ENCODE results near the gene MC1R.
"Not testable (repeated sequence)": the region's sequence is repeated elsewhere in the genome, so short reads cannot be mapped to it uniquely, and the experiment has no call there.

The MC1R gene

DNA sequence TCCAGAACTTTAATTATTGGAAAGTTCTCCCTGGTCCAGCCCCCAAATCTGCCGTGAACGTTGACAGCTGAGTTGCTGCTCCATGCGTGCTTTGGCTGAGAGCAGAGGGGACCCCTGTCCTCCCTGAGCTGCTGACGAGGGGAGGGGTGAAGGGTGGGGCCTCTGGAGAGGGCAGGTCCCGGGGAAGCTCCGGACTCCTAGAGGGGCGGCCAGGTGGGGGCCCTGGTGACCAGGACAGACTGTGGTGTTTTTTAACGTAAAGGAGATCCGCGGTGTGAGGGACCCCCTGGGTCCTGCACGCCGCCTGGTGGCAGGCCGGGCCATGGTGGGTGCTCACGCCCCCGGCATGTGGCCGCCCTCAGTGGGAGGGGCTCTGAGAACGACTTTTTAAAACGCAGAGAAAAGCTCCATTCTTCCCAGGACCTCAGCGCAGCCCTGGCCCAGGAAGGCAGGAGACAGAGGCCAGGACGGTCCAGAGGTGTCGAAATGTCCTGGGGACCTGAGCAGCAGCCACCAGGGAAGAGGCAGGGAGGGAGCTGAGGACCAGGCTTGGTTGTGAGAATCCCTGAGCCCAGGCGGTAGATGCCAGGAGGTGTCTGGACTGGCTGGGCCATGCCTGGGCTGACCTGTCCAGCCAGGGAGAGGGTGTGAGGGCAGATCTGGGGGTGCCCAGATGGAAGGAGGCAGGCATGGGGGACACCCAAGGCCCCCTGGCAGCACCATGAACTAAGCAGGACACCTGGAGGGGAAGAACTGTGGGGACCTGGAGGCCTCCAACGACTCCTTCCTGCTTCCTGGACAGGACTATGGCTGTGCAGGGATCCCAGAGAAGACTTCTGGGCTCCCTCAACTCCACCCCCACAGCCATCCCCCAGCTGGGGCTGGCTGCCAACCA, at the start of gene MC1R:
MC1R (plus strand) TSS at position 410 of the 895 bp plus-strand sequence; CDS start at position 807, 397 bp downstream.
- DNase-seq (ENCODE audit: low spot score) = no peak

- DNase-seq (ENCODE audit: low spot score) = no peak
Measured at GRCh38 chr16:89869911-89870310, 48.8 kb upstream of the MC1R start.

DNA sequence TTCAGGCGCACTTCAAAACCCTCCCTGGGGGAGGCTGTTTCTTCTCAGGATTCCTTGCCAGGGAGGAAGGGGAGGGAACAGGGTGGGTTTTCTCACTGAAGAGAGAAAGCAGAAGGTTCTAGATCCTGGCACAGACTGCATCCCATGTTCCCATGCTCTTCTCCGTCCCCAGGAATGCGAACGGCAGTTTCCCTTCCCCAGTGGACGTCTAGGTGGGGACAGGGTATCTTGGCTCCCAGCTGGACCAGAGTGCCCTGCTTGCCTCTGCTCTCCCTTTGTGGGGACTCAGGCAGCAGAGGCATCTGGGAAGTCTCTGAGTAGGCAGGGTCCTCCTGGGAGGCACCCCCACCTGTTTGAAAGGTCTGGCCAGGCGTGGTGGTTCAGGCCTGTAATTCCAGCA, 48.2 kb upstream of the MC1R start:
- DNase-seq (ENCODE audit: low spot score) = no peak

- no peak for DNase-seq (ENCODE audit: low spot score)
Measured at GRCh38 chr16:89871895-89872294, 46.8 kb upstream of the MC1R start.

DNA sequence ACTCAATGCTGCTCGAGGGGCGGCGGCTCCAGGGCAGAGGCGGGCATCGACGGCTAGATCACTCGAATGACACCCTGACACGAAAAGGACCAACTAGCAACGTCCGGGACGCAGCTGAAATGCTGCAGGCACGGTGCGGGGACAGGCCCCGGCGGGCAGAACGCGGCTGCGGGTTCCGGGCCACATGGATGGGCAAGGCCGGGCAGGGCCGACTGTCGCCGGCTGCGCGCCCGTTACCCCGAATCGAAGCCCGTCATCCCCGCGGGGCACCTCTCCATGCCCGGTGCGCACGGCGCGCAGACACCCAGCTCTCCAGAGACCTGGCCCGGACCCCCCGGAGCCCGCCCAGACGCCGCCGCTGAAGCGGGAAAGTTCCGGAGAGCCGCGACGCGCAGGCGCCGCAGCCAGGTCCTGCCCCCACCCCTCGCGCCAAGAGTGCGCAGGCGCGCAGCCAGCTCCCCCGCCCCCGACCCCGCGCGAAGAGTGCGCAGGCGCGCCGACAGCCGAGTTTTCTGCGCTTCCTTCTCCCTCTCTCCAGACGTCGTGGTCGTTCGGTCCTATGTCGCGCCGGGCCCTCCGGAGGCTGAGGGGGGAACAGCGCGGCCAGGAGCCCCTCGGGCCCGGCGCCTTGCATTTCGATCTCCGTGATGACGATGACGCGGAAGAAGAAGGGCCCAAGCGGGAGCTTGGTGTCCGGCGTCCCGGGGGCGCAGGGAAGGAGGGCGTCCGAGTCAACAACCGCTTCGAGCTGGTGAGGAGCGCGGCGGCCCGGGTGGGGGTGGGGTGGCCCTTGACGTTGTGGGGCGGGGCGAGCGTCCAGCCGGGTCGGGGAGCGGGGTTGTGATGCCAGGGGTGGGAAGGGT, 45.3 kb upstream of the MC1R start, which contains the start of gene TCF25:
TCF25 (plus strand) TSS at position 484 of the 863 bp plus-strand sequence; CDS start at position 560, 76 bp downstream.
- peak; percentile 99 for DNase-seq (ENCODE audit: low spot score)

DNA sequence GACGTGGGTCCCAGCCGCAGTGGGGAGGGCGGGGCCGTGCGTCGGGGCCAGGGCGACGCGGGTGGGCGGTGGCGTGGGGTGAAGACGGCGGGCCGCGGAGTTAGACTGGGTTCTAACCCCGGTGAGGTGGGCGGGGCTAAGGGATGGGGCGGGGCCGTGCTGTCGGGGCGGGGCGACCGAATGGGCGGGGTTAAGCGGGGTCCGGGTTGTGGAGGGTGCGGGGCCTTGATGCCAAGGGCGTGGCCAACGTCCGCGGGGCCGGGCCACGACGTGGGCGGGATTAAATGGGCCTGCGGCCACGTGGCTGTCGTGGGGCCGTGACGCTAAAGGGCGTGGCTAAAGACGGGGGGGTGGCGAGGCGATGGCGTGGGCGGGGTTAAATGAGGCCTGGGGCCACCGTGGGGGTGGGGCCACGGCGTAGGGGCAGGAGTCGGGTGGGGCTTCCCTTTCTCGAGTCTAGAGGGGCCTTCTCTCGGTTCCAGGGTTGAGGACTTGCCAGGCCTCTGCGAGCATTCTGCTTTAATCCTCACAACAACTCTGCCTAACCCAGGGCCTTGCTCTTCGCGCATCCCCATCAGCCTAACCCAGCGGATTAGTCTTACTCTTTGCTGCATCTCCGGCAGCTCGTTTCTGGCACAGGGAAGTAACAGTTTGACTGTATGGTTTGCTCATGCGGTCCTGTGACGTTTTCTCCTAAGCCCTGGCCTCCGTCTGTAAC, 44.5 kb upstream of the MC1R start:
- DNase-seq (ENCODE audit: low spot score) = peak; percentile 99

DNA sequence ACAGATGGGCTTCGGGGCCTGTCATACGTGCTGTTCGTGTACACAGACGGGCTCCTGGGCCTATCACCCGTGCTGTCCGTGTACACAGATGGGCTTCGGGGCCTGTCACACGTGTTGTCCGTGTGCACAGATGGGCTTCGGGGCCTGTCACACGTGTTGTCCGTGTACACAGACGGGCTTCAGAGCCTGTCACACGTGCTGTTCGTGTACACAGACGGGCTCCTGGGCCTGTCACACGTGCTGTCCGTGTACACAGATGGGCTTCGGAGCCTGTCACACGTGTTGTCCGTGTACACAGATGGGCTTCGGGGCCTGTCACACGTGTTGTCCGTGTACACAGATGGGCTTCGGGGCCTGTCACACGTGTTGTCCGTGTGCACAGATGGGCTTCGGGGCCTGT, 39.5 kb upstream of the MC1R start:
- DNase-seq (ENCODE audit: low spot score) = not testable (repeated sequence)

DNA sequence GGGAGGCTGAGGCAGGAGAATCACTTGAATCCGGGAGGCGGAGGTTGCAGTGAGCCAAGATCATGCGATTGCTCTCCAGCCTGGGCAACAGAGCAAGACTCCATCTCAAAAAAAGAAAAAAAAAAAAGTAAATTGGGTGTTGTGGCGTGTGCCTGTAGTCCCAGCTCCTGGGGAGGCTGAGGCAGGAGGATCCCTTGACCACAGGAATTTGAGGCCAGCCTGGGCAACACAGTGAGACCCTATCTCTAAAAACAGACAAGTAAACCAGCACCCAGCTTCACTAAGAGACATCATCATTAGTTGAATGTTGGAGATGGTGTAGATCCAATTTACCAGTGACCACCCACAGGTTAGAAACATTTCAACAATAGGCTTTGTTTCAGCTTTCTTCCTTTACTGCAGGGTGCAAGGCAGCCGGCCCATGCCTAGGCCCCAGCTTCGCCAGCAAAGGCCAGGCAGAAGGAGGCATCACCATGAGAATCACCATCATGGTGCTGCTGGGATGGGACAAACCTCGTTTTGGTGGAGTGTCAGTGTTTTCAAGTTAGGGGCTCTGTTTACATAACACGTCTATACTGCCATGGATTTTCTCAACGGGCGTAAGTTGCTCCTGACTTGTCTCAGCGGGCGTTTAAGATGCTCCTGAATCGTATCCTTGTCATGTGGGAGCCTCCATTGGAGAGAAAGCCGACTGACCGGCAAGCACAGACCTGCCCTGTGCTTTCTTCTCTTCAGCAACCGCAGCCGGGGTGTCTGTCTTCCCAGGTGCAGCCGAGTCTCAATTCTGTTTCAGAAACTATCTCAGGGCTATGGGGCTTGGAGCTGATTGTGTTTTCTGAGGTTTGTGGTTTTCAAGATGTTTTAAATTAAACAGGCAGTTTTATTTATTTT, 37.9 kb upstream of the MC1R start:
- no peak for DNase-seq (ENCODE audit: low spot score)

GRCh38 chr16:89881368-89881730, 37.3 kb upstream of the MC1R start:
- DNase-seq (ENCODE audit: low spot score) = no peak

DNA sequence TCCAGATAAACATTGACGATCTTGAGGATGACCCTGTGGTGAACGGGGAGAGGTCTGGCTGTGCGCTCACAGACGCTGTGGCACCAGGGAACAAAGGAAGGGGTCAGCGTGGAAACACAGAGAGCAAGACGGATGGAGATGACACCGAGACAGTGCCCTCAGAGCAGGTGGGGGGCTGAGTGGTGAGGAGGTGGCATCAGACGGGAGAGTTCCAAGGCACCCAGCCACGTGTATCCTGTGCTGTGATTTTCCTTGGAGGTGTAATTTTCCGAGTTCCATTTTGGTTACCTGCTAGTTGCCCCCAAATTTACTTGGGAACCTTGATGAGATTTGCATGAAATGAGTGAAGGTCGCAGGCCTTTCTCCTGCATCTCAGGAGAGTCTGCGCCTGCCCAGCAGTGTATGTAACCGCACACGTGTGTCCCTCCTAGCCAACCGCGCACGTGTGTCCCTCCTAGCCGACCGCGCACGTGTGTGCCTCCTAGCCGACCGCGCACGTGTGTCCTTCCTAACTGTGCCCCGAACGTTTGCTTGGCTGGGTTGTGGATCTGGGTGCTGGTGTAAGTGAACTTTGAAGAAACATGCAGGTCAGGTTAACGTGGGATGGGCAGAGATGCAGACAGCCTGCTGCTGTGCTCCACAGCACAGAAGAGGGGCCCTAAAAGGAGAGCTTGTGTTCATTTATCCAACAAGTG, 35.2 kb upstream of the MC1R start:
- DNase-seq (ENCODE audit: low spot score) = no peak

DNA sequence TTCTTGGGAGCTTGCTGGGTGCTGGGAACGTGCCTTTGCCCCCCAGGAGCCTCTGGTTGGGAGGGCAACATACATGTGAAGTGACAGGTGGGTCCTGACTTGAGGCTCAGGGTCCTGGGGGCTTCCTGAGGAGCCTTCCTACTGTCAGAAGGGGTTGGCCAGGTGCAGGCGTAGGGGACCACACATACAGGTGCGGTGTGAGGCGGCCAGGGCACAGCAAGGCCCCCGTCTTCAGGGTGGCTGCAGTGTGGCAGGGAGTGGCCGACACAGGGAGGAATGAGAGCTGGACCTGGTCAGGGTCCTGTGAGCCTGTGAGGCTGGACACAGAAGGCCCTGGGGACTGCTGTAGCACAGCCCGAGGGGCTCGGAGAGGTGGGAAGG, 34.6 kb upstream of the MC1R start:
- DNase-seq (ENCODE audit: low spot score) = no peak

DNA sequence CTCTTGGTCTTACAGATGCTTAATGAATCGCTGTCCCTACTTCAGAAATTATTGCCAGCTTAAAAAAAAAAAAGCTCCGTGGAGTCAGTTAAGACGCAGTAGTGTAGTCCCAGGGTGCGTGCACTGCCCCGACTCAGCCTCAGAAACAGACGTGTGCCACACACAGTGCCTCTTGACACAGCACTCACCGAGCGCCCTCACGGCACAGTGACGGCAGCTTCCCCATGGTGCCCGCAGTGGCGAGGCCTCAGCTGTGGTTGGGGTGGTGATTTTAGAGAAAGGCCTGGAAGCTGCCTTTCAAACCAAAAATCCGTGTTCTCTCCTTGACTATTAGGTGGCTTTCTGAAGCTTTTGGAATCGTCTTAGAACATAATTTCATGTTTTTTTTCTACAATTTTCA, 31.4 kb upstream of the MC1R start:
- DNase-seq (ENCODE audit: low spot score) = no peak

DNA sequence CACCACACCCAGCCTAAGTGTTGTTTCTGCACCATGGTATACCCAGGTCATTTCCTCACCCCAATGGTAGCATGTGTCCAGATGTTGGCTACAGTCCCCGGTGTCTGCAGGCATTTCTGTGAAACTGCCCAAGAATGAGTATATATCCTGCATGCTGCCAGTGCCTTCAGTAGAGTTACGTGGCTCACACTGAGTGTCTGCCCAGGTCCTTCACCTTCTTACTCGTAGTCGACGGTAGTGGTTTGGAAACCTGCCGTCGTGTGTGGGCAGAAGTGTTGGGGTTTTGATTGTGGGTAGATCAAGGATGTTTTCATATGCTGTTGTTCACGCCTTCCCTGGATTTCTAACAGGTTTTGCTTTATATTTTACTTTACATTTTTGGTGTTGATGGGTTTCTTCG, 28.5 kb upstream of the MC1R start:
- no peak for DNase-seq (ENCODE audit: low spot score)

GRCh38 chr16:89890886-89891657, 27.6 kb upstream of the MC1R start:
- DNase-seq (ENCODE audit: low spot score) = no peak

GRCh38 chr16:89892055-89892630, 26.5 kb upstream of the MC1R start:
- no peak for DNase-seq (ENCODE audit: low spot score)

GRCh38 chr16:89892635-89893034, 26.0 kb upstream of the MC1R start:
- DNase-seq (ENCODE audit: low spot score) = no peak

GRCh38 chr16:89893642-89894548, 24.8 kb upstream of the MC1R start:
- no peak for DNase-seq (ENCODE audit: low spot score)

DNA sequence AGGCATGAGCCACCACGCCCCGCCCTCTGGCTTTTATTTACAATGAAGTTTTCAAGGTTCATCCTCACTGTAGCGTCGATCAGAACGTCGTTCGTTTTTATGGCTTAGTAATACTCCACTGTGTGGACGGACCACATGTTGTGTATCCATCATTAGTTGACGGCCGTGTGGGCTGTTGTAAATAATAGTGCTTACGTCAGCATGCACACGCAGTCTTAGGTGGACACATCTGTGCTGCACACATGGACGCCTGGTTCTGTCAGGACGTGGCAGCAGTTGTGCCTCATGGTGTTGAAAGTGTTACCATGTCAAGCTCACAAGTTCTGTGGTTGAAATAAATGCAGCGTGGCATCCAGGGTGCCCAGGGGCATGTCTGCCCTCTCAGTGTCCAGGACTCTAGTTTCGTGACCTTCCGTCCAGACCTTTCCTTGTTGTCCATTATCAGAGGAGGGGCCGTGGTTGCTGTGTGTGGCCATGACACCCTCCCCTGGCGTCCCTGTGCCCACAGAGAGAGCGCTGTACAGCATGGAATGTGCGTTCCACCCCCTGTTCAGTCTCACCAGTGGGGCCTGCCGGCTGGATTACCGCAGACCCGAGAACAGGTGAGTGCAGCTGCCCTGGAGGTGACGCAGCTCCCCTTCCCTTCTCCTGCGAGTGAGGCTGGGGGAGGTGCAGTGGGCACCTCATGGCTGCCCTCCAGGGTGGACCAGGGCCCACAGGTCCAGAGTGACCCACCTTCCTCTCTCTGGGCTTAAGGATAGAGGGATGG, 23.0 kb upstream of the MC1R start:
- no peak for DNase-seq (ENCODE audit: low spot score)

Measured in AG08395 (cell line).